ENCODE measurements around the gene CDKL4.
"Not testable (repeated sequence)": the region's sequence is repeated elsewhere in the genome, so short reads cannot be mapped to it uniquely, and the experiment has no call there.

CDKL4 gene

DNA sequence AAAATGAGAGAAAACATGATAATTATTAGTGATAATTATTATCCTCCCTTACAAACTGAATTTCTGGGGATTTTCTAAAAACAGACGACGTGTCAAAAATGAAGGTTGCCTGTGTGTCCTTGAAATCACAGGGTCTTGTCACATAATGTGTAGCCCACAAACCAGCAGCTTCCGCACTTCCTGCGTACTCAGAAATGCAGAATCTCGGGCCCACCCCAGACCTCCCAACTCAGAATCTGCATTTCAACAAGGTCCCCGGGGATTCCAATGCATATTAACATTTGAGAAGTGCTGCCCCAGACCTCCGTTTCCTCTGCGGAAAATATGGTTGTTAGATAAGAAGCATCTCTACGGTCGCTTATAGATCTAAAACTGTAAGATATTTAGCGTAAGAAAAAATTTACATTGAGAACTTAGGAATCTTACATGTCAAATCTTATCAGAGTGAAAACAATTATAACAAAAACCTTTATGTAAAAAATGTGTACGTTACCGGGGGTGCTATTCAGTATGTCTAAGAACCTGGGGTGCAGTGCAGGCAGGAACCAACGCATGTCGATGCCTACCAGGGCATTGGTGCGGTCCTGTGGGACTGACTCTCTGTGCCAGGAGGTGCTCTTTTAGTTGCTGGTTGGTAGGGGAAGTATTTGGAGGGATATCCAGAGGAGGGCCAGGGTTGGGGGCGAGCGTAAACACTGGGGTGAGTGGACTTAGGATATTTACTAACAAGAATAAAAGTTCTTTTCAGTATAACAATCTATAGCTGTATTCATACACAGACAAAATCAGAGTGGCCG is 15.2 kb downstream of the CDKL4 start:
- DNase-seq = no peak

DNA sequence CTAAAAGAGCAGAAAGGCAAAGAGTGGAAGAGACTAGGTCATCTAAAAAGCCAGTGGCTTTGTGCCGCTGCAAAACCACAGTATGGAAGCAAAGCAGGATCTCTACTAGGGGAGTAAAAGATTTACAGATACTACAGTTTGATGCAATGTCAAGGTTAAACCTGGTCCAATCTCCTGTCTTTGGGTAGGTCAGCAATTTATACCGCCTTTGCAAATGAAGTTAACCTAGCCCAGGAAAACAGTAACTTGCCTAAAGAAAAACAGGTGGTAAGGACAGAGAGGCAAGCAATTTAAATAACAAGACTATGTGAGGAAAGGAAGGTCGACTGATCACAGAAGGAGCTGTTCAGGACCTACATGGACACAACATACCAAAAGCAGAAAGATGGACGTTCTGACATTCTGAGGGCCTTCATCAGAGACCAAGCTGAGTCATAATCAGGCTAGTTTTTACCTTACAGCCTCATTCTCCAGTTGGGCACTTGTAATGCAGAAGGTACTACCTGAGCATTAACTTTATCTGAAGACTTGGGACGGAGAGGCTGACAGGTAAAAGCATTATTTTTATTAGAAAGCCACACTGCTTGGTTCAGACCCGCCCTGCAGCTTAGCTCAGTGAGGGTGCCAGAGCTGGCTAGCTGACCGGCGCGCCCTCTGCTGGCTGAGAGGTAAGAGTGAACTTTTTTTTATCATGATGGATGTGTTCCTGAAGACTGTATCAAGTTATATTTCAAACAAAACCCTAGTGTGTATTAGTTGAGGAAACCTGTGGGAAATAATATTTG is 15.9 kb downstream of the CDKL4 start:
- peak; percentile 81 for DNase-seq

DNA sequence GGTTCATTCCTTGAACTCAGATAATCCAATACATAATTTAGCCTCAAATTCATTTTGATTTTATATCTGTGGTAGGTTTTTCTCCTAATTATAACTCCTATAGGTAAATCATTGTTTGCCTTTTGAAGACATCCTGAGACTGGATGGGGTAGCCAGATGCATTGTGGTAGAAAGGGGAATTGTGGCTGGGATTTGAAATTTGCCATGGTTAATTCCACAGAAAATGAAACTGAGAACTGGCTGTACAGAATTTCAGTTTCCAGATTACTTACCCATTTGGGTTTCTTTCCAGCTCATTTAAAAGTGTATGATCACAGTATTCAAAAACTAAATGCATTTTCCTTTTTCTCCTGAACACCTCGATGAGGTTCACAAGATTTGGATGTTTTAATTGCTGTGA is 18.2 kb downstream of the CDKL4 start:
- DNase-seq = no peak

GRCh38 chr2:39223909-39224308 is 19.9 kb downstream of the CDKL4 start:
- DNase-seq = no peak

DNA sequence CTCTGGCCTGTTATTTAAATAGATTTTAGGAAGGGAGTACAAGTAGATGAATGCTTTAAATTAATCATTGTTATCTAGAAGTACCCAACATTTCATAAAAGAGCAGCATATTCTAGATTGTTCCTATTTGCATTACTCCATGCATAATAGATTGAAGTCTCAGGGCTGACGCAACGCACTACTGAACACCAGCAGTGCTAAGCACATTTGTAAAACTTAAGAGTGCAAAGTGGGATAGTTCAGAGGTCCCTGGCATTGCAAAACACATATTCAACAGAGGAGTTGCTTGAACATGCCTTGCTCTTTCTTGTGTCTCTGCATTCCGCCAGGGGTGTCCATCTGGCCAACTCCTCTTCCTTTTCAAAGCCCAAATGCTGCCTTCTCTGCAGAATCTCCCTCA is 22.3 kb downstream of the CDKL4 start:
- no peak for DNase-seq

DNA sequence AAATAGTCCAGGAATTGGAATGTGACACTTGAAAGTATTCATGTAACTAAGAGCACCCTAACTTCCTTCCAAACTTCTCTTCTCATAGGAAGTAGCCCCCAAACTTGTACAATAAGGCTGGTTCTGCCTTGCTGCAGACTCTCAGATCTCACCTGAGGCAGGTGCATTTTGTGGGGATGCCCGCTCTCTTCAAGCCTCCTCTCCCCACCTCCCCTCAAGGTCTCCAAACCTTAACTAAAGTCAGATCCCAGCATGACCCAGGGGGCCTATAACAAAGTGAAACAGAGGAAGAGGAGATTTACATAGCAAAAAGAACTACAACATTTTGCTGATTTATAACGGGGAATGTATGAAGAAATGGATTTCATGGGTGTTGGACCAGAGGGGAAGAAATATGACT is 23.6 kb downstream of the CDKL4 start:
- DNase-seq = no peak

DNA sequence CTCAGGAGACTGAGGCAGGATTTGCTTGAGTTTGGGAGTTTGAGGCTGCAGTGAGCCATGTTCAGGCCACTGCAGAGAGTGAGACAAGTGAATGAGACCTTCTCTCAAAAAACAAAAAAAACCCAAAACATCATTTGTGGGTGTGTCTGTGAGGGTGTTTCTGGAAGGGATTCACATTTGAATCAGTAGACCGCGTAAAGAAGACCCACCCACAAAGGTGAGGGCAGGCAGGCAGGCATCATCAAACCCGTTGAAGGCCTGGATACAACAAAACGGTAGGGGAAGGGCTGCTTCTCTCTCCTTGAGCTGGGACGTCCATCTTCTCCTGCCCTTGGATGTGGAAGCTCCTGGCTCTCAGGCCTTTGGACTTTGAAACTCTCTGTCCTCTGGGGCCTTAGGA is 25.4 kb downstream of the CDKL4 start:
- DNase-seq = no peak

GRCh38 chr2:39217192-39217550 is 26.6 kb downstream of the CDKL4 start:
- no peak for DNase-seq

DNA sequence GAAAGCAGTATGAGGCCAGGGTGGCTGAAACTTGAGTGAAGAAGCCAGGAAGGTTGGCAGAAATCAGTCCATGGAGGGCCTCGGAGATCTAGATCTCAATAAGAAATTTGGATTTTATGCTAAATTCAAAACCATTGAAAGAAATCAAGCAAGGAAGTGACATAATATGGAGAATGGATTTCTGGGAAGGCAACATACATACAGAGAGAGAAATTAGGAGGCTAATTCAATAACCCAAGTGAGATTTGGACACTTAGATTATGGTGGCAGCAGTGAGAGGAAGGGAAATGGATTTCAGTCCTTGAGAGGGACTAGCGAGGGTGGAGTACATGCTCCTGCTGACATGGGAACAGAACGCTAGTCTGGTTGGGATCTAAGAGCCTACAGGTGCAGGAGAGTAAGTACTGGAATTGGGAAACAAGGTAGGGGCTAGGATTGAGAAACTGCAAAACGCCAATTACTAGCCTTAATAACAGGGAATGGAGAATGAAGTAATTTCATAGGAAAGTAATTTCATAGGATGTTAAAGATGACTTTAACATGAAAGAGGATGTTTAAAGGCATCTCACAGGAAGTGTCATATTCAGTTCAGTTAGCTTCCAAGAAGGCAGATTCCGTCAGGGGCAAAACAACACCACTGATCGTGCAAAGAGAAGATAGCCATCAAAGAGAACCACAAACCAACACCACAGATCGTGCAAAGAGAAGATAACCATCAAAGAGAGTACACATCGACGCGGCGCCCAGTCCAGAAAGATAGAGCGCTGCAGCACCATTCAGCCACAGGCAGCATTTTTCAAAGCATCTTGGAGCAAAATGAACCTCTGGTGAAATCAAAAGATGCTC is 27.2 kb downstream of the CDKL4 start:
- peak; percentile 50 for DNase-seq

DNA sequence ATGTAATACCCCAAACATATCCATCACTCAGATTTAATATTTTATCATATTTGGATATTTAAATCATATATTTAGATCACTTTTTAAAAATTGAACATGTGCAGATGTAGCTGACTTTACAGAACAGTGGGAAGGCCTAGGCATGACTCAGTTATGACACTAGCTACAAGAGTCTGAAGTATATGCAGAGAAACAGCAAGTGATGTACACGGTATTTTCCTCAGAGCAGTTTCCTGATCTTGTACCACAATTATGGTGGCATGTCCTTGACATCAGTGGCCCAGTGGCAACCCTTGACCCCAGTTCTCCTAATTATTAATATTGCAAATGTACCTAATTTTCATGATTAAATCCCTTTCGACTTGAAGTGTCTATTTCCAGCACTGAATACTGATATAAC is 28.2 kb downstream of the CDKL4 start:
- no peak for DNase-seq

DNA sequence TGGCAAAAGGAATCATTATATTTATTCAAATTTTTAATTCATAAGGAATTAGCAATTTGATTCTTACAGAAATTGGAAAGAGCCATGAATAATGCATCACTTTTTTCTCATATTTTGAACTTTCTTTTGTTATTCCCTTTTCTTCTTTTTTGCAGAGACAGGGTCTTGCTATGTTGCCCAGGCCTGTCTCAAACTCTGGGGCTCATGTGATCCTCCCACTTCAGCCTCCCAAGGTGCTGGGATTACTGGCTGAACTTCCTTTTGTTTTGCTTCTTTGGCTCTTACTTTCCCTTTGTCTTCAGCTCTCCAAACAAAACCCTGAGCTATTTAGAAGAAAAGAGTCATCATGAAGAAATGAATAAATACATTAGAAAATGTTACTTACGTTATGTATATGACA is 30.8 kb downstream of the CDKL4 start:
- DNase-seq = no peak

DNA sequence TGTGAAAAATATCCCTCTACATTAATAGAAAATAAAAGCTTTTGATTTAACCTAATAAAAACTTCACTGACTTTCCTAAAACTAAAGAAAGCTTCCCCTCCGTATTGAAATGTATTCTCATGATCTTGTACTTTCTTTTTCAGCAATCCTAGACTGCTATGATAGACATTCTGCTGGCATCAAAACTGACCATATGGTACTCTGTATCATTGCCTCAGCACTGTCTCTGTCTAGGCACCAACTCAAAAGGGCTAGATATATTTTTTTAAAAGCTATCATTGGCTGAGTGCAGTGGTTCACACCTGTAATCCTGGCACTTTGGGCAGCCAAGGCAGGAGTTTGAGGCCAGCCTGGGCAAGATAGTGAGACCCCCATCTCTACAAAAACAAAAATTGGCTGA is 32.9 kb downstream of the CDKL4 start:
- no peak for DNase-seq

GRCh38 chr2:39203382-39203781 is 40.4 kb downstream of the CDKL4 start:
- DNase-seq = no peak

- no peak for DNase-seq
Observed at GRCh38 chr2:39202639-39203369, 41.0 kb downstream of the CDKL4 start.

GRCh38 chr2:39197003-39197402 is 46.8 kb downstream of the CDKL4 start:
- not testable (repeated sequence) for DNase-seq

DNA sequence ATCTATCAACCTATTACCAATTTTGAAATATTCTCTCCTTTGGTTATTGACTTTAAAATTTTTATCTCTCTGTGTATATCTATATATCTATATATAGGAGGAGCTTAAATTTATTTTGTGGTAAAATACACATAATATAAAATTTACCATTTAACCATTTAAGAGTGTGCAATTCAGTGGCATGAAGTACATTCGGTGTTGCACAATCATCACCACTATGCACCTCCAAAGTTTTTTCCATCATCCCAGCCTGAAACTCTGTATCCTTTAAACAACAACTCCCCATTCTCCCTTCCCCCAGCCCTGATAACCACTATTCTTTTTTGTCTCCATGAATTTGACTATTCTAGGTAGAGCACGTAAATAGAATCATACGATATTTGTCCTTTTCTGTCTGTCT is 49.1 kb downstream of the CDKL4 start:
- no peak for DNase-seq

GRCh38 chr2:39188960-39189494 is 54.7 kb downstream of the CDKL4 start:
- no peak for DNase-seq

DNA sequence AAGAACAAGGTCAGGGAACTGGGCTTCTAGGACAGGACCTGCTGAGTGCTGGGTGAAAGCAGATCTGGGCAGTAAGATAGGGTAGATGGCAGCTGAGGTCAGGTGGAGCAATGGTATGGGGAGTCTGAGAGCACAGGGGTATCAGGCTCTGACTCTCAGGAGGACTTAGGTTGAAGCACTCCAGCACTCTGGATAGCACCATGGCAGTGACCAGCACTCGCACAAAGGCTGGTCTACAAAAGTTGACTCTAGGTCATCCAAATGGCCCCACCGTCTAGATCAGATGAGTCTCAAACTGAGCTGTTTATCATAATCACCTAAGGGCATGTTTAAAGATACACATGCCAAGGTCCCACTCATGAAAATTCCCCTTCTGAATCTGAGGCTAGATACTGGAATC is 60.1 kb downstream of the CDKL4 start:
- no peak for DNase-seq

DNA sequence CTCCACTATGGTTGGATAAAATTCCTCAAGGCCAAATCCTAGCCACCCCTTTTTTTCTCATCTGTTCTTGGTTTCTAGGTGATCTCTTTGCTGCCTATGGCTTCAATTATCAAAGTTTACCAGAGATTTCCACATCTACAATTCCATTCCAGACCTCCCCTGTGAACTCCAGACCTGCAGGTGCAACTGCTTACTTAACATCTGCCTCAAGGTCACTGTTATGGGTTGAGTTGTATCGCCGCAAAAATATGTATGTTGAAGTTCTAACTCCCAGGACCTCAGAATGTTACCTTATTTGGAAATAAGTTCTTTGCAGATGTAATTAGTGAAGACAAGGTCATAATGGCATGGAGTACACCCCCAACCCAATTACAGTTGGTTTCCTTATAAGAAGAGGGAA is 62.5 kb downstream of the CDKL4 start:
- DNase-seq = no peak

DNA sequence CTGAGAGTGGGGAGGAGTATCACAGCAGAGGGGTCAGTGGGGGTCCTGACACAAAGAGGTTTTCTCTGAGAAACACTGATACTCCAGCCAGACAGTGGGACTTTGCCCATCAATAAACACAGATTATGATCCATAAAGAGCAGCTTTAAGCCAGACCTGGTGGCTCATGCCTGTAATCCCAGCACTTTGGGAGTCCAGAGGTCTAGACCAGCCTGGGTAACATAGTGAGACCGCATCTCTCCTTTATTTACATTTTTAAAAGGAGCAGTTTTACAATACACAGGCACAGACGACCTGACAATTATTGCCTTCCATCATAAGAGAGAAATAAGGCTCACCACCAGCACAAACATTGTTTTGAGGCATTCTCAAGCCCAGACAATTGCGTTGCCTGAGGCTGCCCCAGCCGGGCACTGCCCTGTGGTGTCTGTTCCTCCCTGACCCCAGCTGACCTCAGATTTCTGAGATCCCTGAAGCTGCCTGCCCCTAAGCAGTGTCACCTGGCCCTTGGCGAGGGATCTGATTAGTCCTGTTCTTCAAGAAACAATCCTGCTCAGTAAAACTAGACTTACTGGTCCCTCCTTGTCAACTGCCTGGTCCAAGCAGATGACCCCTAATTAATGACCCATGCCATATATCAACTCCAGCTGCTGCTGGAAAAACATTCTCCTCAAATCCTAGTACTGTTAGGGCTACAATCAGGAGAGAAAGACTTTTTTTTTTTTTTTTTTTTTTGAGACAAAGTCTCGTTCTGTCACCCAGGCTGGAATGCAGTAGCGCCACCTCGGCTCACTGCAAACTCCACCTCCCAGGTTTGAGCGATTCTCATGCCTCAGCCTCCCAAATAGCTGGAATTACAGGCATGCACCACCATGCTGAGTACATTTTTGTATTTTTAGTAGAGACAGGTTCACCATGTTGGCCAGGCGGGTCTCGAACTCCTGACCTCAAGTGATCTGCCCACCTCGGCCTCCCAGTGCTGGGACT is 63.5 kb downstream of the CDKL4 start:
- no peak for DNase-seq

- no peak for DNase-seq
Observed at GRCh38 chr2:39178756-39179155, 65.0 kb downstream of the CDKL4 start.

All from T-helper 9 cell (primary cell).